Measurements from ENCODE around the gene PVRIG. TPM values are rescaled to one million over a fixed set of nuclear protein-coding genes. Genes with fewer than 3 reads are reported as not detected.
"Not testable (repeated sequence)": the region's sequence is repeated elsewhere in the genome, so short reads cannot be mapped to it uniquely, and the experiment has no call there.

The PVRIG gene
- total RNA-seq, 1 experiment from 2014 or later: 0.55 TPM

- peak; percentile 83 for TF ChIP-seq USF2 (CRISPR knock-in tag; IDR thresholded peaks at IDR 0.05)
- TF ChIP-seq RORB (CRISPR knock-in tag; IDR thresholded peaks at IDR 0.05): no peak
- 0 out of 2 replicates have a peak, but pooled peaks have one; percentile 39 for TF ChIP-seq NR1H2 (CRISPR knock-in tag; IDR thresholded peaks at IDR 0.05)
- peak; percentile 80 for TF ChIP-seq SP1 (CRISPR knock-in tag; conservative IDR thresholded peaks at IDR 0.05)
- TF ChIP-seq ATF6 (CRISPR knock-in tag; IDR thresholded peaks at IDR 0.05): peak; percentile 56; the same call in 1 of the 2 replicates
- no peak for TF ChIP-seq ZNF425 (CRISPR knock-in tag; conservative IDR thresholded peaks at IDR 0.05)
- no peak for TF ChIP-seq ZMAT4 (CRISPR knock-in tag; IDR thresholded peaks at IDR 0.05)
- TF ChIP-seq NFE2L1 (CRISPR knock-in tag; IDR thresholded peaks at IDR 0.05): peak; percentile 97; the same call in 1 of the 2 replicates
- peak; percentile 97 for TF ChIP-seq RELA (CRISPR knock-in tag; IDR thresholded peaks at IDR 0.05; ENCODE audit: borderline replicate concordance)
- TF ChIP-seq FOXK1 (CRISPR knock-in tag; IDR thresholded peaks at IDR 0.05): peak; percentile 96
- peak; percentile 75 for TF ChIP-seq ZNF317 (CRISPR knock-in tag; IDR thresholded peaks at IDR 0.05; ENCODE audit: borderline replicate concordance, low read depth)
- no peak for TF ChIP-seq STAT6 (CRISPR knock-in tag; conservative IDR thresholded peaks at IDR 0.05; ENCODE audit: low read depth)
- TF ChIP-seq NR2C2 (CRISPR knock-in tag; IDR thresholded peaks at IDR 0.05): peak; percentile 85
- TF ChIP-seq ERG (CRISPR knock-in tag; IDR thresholded peaks at IDR 0.05): no peak
- TF ChIP-seq ZNF219 (CRISPR knock-in tag; IDR thresholded peaks at IDR 0.05; ENCODE audit: borderline replicate concordance): 0 out of 2 replicates have a peak, but pooled peaks have one; percentile 60
- no peak for TF ChIP-seq ZSCAN18 (CRISPR knock-in tag; IDR thresholded peaks at IDR 0.05)
- peak; percentile 91 for TF ChIP-seq SMAD4 (CRISPR knock-in tag; IDR thresholded peaks at IDR 0.05)
- peak; percentile 81; the same call in 1 of the 2 replicates for TF ChIP-seq AFF4 (CRISPR knock-in tag; IDR thresholded peaks at IDR 0.05; ENCODE audit: borderline replicate concordance)
- no peak for TF ChIP-seq GRHL2 (CRISPR knock-in tag; IDR thresholded peaks at IDR 0.05; ENCODE audit: insufficient replicate concordance, severe bottlenecking)
These were observed 42.4 kb upstream of the PVRIG start, which contains the start of the genes GPC2 and STAG3 (continued) for GRCh38 chr7:100177045-100178001.

GRCh38 chr7:100180084-100180483 lies 39.7 kb upstream of the PVRIG start:
- H3K27ac Mint-ChIP-seq; H3K36me3 Mint-ChIP-seq; H3K4me3 Mint-ChIP-seq; ATAC-seq; H3K9me3 Mint-ChIP-seq; POLR2A ChIA-PET; DNase-seq (ENCODE audit: low spot score): not testable (repeated sequence)
- H3K27me3 Mint-ChIP-seq (ENCODE audit: low read depth): peaks cover 57% of the 10 kb centered on the region
- CTCF ChIA-PET: interaction anchor here (1.2 to 2.6 kb wide), 2 partner anchors 10 to 12 kb away, joined by 4 to 9 read pairs; partner anchors contain the start of gene GAL3ST4
- peaks cover 26% of the 10 kb centered on the region for H3K4me1 Mint-ChIP-seq

Data from WTC11 (cell line).